Activated CD4-positive, alpha-beta T cell treated with anti-CD3 and anti-CD28 coated beads for 24 hours (primary cell): ENCODE data around the gene RBM39.
"Not testable (repeated sequence)": the region's sequence is repeated elsewhere in the genome, so short reads cannot be mapped to it uniquely, and the experiment has no call there.

Experiments
- DNase-seq, 2 donors: peaks; one replicate each; pipeline ENCODE4 v3.0.0-alpha.2; 2020; ENCODE audit warnings: low read depth in 2 of 2

Gene RBM39

GRCh38 chr20:35756404-35756803, 14.3 kb upstream of the RBM39 start:
- DNase-seq, result no peak

GRCh38 chr20:35750611-35751010, 8.6 kb upstream of the RBM39 start:
- DNase-seq, result no peak

- not testable (repeated sequence) for DNase-seq
Measured at GRCh38 chr20:35744492-35744841, 2.4 kb upstream of the RBM39 start.

GRCh38 chr20:35743693-35744491, 1.8 kb upstream of the RBM39 start:
- no peak for DNase-seq

- DNase-seq, result no peak
Measured at GRCh38 chr20:35742741-35743523, 872 bp upstream of the RBM39 start.

- no peak for DNase-seq
Measured at GRCh38 chr20:35739294-35740163, 2.5 kb downstream of the RBM39 start.

GRCh38 chr20:35738410-35739179, 3.5 kb downstream of the RBM39 start:
- DNase-seq, result no peak

GRCh38 chr20:35737865-35738333, 4.2 kb downstream of the RBM39 start:
- no peak for DNase-seq

GRCh38 chr20:35735826-35736470, 6.1 kb downstream of the RBM39 start:
- DNase-seq, result no peak

- no peak for DNase-seq
Measured at GRCh38 chr20:35734777-35735649, 7.0 kb downstream of the RBM39 start.

- DNase-seq, result no peak
Measured at GRCh38 chr20:35734374-35734773, 7.7 kb downstream of the RBM39 start.

GRCh38 chr20:35732644-35732982, 9.4 kb downstream of the RBM39 start:
- DNase-seq, result no peak

- DNase-seq, result no peak
Measured at GRCh38 chr20:35731862-35732643, 10.0 kb downstream of the RBM39 start.

- DNase-seq, result no peak
Measured at GRCh38 chr20:35731469-35731788, 10.6 kb downstream of the RBM39 start.

- DNase-seq, result no peak
Measured at GRCh38 chr20:35730583-35731468, 11.2 kb downstream of the RBM39 start.

- DNase-seq, result no peak
Measured at GRCh38 chr20:35729836-35730582, 12.1 kb downstream of the RBM39 start.

- no peak for DNase-seq
Measured at GRCh38 chr20:35729283-35729807, 12.7 kb downstream of the RBM39 start.
